IPS-18c (cell line): ENCODE results near the gene PCSK5.

Source experiments
- H3K4me3 ChIP-seq: 2 replicates; pipeline ENCODE4 v1.7.0; 2013; ENCODE audit warnings: low read depth, mild to moderate bottlenecking, low read length, moderate library complexity; ENCODE audit not compliant: insufficient read depth
- H3K9me3 ChIP-seq: one replicate; pipeline ENCODE4 v1.6.1; 2013; ENCODE audit warnings: mild to moderate bottlenecking, low read length, moderate library complexity; ENCODE audit not compliant: control insufficient read depth, insufficient read depth

Gene PCSK5

DNA sequence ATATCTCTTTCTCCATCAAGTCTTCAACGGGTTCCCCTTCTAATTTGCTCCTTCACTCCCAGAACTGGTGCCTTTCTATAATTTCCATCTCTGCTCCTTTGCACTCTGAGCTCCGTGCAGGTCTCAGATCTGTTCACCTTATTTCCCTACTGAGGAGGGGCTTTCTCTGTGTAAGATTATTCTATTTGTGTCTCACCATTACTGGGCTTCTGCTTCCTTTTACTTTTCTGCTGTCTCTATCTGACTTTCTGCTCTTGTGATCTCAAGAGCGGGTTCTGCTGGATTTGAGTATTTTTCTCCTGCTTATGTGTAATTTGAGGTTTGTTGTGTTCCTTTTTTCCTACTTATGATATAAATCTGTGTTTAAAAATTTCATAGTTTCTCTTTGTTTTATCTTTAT lies 117.5 kb downstream of the PCSK5 start:
- Histone ChIP-seq H3K9me3 (no peaks in the 10 kb centered on the region), H3K4me3 (no peak overlapping the region)

DNA sequence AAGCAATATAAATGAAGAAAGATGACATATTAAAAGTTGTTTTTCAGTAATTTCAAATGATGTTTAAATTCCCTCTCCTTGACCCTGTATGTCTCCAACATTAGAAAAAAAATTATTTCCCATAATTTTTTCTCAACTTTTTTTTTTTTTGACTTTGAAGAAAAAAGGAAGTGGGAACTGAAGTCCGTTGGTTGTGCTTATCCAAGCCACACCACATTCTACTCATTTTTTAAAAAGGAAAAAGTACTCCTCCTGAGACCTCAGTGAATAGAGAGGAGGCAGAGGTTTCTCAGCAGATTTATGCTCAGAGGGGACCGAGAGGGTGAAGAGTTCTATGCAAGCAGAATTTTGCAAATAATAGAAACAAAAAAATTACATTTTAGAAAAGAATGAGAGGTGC lies 123.3 kb downstream of the PCSK5 start:
- H3K4me3 ChIP-seq, result no peak overlapping the region

DNA sequence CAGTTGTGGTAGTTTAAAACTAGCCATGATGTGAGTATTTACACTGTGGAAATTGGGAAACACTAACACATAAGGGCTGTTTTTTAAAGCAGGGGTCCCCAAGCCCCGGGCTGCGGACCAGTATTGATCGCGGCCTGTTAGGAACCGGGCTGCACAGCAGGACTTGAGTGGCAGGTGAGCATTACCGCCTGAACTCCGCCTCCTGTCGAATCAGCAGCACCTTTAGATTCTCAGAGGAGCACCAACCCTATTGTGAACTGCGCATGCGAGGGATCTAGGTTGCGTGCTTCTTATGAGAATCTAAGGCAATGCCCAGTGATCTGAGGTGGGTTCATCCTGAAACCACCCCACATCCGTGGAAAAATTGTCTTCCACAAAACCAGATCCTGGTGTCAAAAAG lies 127.8 kb downstream of the PCSK5 start:
- H3K4me3 ChIP-seq, result no peak overlapping the region
- no peaks in the 10 kb centered on the region for H3K9me3 ChIP-seq

More for the DNA sequence above, 123.3 kb downstream of the PCSK5 start:
- H3K9me3 ChIP-seq, result no peaks in the 10 kb centered on the region

DNA sequence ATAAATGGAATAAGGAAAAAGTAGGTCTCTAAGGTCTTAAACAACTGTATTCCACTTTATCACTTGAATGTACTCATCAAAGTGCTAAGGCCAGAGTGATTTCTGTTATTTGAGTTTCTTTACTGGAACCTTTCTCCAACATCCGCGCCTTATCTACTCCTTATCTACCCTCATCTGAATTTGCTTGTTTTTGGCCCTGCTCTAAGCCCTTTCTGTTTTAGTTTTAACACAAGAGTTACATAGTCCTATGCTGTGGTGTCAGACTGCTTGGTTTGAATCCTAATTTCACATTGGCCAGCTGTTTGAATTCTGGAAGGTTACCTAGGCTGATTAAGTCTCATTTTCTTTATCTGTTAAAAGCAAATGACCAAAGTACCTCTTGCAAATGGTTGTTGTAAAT lies 128.3 kb downstream of the PCSK5 start:
- no peak overlapping the region for H3K4me3 ChIP-seq

DNA sequence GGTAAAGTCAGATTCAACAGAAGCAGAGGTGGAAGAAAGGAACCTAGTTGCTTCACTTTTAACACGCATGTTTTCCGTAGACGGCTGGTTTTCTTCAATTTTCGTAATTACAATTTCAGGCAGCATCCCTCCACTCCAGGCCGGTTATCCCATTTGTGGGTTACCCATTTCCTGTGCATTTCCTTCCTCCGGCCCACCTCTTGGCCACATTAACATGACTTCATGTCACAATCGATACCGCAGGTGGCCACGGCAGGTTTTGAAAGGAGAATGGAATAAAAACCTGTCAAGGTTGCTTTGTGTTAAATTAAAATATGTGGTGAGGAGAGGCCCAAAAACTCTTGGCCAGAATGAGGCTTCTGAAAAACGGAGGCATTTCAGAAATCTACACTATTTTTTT lies 130.2 kb downstream of the PCSK5 start:
- H3K9me3 ChIP-seq, result no peaks in the 10 kb centered on the region
- no peak overlapping the region for H3K4me3 ChIP-seq

More for the DNA sequence above, 128.3 kb downstream of the PCSK5 start:
- H3K9me3 ChIP-seq, result no peaks in the 10 kb centered on the region

DNA sequence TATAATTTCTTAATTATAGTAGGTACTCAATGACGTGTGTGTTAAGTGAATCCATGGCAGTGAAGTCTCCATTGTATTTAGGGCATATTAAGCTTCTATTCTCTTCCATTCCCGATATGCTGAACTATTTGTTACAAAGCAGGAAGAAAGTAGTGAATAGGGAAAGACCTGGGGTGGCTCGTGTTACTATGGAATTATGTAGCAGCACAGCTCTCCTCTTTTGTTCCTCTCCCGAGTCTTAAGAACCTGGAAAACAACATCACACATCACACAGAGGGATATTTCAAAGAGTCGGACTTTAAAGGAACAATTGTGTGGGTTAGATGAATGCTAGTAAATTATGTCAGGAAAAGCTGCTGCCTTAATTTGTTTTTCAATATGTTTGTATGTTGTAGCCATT lies 131.8 kb downstream of the PCSK5 start:
- Histone ChIP-seq H3K9me3 (no peaks in the 10 kb centered on the region), H3K4me3 (no peak overlapping the region)

DNA sequence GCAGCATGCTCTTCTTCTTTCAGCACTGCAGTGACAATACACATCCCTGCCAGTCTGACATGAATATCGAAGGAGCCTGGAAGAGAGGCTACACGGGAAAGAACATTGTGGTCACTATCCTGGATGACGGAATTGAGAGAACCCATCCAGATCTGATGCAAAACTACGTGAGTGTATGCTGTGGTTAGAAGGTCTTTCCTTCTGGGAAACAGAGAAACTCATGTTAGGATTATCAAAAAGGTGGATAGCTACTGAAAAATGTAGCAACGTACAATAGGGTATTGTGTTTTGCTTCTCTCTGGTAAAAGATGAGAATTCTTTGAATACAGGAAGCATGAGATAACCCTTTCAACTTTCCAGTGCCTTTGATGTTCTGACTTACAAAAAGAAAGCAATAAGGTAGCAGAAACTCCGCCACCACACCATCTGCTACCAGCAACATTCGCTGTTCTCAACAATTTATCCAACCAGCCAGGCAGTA lies 133.3 kb downstream of the PCSK5 start:
- no peak overlapping the region for H3K4me3 ChIP-seq
- H3K9me3 ChIP-seq, result no peaks in the 10 kb centered on the region

DNA sequence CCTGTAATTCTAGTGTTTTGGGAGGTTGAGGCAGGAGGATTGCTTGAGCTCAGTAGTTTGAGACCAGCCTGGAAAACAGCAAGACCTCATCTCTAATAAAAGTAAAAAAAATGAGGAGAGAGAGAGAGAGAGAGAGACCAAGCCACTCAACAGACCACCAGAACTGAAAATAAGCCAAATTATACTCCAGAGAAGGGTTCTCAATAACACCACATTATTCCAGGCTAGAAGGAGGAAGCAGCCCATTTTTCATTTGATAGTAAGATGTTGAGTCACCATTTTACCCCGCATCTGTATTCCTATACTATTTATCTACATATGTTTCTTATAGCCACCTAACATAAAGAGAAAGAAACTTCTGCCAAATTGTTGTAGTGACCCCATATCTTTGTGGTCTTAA lies 134.8 kb downstream of the PCSK5 start:
- no peak overlapping the region for H3K4me3 ChIP-seq
- no peaks in the 10 kb centered on the region for H3K9me3 ChIP-seq

DNA sequence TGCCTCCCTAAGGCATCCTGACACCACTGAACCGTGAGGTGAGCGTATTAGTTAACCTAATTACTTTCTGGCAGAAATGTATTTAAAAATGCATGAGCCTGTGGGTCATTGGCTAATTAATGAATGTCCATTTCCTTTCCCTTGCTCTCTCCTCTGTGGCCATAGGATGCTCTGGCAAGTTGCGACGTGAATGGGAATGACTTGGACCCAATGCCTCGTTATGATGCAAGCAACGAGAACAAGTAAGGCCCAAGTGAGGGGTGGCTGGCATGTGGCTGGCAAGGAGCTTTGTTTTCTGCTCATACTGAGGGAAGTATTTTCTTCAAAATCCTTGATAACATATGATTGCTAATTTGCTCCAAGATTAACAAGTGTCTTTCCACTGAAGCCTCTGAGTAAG lies 136.3 kb downstream of the PCSK5 start:
- Histone ChIP-seq H3K4me3 (no peak overlapping the region), H3K9me3 (no peaks in the 10 kb centered on the region)

DNA sequence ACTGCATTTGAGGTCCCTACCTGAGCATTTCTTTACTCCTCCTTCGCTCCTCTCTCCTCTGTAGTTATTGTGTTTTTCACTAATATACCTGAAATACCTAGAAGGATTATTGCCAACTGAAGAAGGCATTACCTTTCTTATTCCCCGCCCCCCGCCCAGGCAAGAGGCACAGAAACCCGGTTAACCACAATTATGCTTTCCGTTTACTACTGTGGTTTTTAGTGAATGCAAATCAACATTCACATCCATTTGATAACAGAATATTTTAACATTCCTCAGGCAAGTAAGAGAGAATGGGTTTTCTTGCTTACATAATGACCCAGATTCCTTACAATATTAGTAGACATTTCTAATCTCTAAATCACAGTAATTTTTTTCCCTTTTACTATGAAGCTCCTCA lies 136.9 kb downstream of the PCSK5 start:
- H3K4me3 ChIP-seq, result no peak overlapping the region
- H3K9me3 ChIP-seq, result no peaks in the 10 kb centered on the region

DNA sequence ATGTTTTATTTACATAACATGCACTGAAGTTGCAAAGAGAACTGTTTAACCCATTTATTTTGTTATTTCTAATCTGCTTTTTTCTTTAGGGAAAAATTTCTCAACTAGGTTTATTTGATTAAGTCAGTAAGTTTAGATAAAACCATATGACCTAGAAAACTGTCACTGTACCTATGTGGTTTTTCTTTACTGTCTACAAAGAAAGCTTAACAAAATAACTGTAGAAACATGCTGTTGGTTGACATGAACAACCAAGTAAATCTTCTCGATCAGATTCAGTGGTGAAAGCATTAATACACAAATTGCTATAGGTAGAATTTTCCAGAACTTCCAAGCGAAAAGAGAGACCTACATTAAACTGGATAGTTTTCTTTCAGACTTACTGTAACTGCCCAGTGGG lies 137.4 kb downstream of the PCSK5 start:
- Histone ChIP-seq H3K4me3 (no peak overlapping the region), H3K9me3 (no peaks in the 10 kb centered on the region)

DNA sequence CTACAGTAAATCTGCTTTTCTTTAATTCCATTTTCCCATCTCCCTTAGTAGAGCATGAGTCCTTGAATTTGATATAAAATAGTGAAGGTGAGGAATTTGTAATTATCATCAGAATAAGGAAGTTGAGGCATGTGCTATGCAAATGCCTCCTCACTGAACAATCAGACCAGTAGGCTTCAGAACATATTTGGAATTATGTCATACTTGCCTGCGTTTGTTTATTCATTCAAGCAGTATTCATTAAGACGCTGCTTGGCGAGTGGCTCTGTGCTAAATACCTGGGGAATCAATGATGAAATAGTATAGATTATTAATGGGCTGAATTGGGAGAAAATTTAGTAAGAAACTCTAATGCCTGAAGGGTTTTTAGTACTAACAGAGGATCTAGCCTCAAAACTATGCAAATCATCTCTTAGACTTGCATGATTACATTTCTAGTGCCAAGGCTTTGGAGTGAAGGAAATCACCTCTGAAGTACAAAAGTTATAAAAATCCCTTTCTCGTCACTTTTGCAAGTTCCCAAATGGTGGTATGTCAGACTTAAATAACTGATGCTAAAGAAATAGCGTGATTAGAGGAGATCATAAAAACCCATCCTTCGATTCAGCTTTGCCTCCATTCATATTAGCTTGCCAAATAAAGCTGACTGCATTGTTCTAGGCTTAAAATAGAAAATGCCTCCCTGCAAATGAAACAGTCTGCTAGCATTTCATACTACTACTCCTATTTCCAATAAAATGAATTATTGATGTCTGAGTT lies 141.7 kb downstream of the PCSK5 start:
- H3K4me3 ChIP-seq, result no peak overlapping the region

DNA sequence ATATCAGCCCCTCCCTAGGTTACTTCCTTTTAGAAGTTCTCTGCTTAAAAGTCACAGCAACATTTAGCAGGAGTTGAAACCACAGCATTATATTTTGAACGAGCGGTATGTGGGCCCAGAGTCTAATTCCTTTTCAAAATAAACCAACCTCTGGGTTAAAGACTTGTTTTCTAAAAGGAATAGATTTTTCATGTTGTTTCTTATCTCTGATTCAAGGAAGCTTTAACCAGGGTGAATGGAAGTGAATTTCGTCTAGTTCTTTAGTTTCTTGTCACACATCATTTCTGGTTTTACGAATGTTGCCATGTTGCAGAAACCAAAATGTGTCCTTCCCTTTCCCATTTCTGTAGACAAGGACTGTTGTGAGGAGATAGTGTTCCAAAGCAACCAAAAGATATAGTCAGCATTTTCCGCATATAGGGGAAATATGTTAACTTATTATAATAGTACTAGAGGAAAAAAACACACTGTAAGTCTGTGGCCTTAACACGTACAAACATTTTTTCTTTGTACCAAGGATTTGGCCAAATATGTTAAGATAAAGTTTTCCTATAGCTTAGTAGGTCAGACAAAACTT lies 142.4 kb downstream of the PCSK5 start:
- no peak overlapping the region for H3K4me3 ChIP-seq
- H3K9me3 ChIP-seq, result no peaks in the 10 kb centered on the region

More for the DNA sequence above, 141.7 kb downstream of the PCSK5 start:
- no peaks in the 10 kb centered on the region for H3K9me3 ChIP-seq

DNA sequence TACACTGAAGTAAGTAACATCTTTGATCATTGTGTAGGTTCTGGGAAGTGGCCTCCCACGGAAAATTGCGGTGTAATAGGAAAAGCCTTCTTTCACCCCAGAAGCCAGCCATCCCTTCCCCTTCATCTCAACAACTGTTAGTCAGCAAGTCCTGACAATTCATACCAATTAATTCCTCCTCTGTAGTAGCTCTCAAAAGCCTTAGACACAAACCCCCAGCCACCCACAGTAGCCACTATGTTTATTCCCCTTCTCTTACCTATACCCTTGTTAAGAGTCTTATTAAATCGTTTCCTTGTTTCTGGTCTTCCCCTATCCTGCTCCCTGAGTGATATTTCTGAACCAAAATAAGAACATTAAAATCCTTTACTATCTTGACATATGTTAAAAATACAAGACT lies 143.6 kb downstream of the PCSK5 start:
- no peaks in the 10 kb centered on the region for H3K9me3 ChIP-seq
- H3K4me3 ChIP-seq, result no peak overlapping the region

DNA sequence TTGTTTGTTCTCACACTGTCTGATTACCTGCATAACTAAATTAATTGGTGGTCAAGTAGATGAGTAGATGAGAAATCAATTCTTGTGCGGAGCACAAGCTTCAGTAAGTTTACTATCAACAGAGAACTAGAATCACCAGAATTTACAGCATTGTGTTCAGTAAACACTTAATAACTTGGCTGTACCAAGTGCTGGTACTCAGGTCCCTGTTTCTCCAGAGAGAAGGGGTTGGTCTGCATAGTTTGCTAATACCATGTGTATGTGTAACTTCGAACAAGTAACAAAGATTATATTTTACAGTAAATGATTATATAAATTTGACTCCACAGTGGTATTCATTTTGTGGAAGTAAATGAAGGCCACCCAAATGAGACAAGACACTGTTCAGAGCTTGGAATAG lies 146.3 kb downstream of the PCSK5 start:
- H3K9me3 ChIP-seq, result no peaks in the 10 kb centered on the region
- no peak overlapping the region for H3K4me3 ChIP-seq

DNA sequence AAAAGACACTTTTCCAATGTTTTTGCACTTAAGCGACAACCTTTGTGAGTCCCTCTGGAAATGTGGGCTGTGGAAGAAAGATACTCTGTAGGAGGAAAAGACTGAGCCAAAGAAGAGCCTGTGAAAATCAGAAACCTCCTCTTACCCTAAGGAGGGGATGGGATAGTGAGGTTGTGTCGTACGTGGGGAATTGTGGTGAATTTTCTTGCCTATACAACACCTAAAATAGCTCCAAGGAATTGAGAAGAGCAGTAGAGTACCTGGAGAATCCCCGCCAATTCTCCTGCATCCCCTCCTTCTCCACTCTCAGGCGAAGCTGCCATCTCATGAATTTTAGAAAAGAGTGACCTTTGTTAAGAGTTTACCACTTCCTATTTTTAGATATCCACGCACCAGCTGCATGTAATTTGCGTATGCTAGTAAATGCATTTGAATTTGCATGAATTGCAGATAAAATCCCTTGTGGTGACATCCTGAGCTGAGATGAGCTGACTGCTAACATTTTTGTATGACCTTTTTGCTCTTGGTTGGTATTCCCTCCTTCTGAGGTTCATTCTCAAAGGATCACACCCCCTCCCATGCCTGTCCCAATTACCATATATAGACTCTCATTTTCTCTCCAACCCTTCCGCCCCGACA lies 147.2 kb downstream of the PCSK5 start:
- no peak overlapping the region for H3K4me3 ChIP-seq

DNA sequence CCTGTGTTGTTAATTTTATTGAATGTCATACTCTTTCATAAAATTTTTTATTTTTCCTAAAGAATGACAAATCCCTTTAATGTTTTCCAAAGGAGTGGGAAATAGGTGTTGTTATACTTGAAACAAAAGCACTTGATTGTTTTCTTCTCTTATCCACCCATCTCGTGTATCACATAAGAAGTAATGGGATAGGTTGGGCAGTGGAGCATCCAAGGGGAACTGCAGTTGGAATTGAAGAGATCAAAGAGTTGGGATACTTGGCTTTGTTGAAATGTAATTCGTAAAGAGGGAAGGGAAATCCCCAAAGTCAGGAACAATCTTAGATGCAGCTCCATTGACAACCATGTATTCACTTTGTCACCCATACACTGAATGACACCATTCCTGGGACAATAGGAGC lies 148.0 kb downstream of the PCSK5 start:
- no peaks in the 10 kb centered on the region for H3K9me3 ChIP-seq
- H3K4me3 ChIP-seq, result no peak overlapping the region

More for the DNA sequence above, 147.2 kb downstream of the PCSK5 start:
- no peaks in the 10 kb centered on the region for H3K9me3 ChIP-seq

DNA sequence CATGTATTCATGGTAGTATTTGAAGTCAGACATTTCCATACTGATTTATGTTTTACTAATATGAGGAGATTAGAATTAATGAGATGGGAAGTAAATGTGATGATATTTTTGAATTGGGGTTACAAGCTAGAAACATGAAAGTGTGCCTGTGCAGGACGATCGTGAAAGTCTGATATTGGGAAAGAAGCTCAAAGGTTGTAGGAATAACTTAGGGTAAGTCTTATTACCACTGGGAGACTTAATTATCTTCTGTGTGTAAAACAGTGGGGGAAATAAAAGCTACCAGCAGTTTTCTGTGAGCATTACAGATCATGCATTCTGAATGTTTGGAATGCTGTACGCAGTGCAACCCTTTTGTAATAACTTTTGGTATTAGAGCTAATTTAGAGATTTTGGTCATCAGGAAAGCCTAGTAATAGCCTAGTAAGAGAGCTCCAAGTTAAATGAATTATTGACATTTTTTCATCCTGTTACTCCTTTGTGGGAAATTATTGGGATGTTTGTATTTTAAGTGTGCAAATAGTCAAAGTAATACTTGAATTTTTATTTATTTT lies 153.9 kb downstream of the PCSK5 start:
- Histone ChIP-seq H3K9me3 (no peaks in the 10 kb centered on the region), H3K4me3 (no peak overlapping the region)
